ENCODE measurements around the gene MMADHC. TPM values are rescaled to one million over a fixed set of nuclear protein-coding genes. Genes with fewer than 3 reads are reported as not detected.

Gene MMADHC
- total and polyA plus RNA-seq, 9 donors: 67.0 to 81.0 (median 73.5) TPM

DNA sequence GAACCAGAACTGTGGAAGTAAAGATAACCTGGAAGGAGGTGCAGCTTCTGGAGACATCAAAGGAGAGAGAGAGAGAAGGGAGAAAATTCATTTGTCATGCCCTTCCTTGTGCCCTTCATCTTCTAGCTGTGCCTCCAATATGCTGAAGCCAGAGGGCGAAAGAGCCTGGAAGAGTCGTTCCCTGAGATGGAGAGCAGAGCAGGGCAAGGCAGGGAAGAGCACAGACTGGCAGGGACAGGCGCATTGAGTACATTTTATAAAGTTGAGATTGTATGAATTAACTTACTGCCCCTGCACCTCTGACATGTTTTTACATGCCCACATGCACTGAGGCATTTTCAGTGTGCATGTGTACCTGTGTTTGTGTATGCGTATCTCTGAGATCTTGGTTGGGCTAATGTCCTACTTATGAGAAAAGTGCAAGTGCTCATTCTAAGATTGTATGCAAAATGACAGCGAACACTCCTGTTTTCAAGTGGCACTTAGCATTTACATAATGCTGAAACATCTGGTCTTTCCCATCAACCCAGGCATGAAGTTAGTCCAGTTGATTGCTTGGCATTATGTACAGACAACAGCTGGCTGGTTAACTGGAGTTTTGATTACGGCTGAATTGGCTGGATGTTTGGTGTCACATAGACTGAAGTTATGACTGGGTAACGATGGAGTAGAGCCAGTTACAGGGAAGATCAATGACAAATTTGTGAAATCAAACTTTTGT, 23.7 kb upstream of the MMADHC start:
- no peak for TF ChIP-seq POLR2A (IDR thresholded peaks at IDR 0.05)
- TF ChIP-seq, protein P1, sequence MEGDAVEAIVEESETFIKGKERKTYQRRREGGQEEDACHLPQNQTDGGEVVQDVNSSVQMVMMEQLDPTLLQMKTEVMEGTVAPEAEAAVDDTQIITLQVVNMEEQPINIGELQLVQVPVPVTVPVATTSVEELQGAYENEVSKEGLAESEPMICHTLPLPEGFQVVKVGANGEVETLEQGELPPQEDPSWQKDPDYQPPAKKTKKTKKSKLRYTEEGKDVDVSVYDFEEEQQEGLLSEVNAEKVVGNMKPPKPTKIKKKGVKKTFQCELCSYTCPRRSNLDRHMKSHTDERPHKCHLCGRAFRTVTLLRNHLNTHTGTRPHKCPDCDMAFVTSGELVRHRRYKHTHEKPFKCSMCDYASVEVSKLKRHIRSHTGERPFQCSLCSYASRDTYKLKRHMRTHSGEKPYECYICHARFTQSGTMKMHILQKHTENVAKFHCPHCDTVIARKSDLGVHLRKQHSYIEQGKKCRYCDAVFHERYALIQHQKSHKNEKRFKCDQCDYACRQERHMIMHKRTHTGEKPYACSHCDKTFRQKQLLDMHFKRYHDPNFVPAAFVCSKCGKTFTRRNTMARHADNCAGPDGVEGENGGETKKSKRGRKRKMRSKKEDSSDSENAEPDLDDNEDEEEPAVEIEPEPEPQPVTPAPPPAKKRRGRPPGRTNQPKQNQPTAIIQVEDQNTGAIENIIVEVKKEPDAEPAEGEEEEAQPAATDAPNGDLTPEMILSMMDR (IDR thresholded peaks at IDR 0.05): no peak
- TF ChIP-seq EP300 (IDR thresholded peaks at IDR 0.05): no peak
- H3K27me3 ChIP-seq: no peaks in the 10 kb centered on the region
- no peaks in the 10 kb centered on the region for H3K36me3 ChIP-seq
- H3K4me1 ChIP-seq (ENCODE audit: insufficient read depth): peaks cover 2% of the 10 kb centered on the region
- intact Hi-C loops (cut with DNase I): no loop called here
- 80 to 86% (median 80%) methylated on average over 7 of the region's 7 CpGs for WGBS, 3 donors
- DNase-seq: no peak
- no peak overlapping the region for H3K4me3 ChIP-seq
- no peak overlapping the region for H3K27ac ChIP-seq
- no peaks in the 10 kb centered on the region for H3K9me3 ChIP-seq

DNA sequence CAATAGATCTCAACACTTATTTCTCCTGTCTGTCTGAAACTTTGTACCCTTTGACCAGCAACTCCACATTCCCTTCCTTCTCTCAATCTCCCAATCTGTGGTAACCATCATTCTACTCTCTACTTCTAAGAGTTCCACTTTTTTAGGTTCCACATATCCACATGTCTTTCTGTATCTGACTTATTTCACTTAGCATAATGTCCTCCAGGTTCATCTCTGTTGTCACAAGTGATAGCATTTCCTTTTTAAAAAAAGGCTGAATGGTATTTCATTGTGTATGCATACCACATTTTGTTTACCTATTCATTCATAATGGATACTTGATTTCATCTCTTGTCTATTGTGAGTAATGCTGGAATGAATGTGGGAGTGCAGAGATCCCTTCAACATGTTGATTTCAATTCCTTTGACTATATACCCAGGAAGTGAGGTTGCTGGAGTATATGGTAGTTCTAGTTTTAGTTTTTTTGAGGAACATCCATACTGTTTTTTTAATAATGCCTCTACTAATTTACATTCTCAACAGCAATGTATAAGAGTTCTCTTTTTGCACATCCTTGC, 18.8 kb upstream of the MMADHC start:
- Histone ChIP-seq H3K9me3 (no peaks in the 10 kb centered on the region), H3K27me3 (peaks cover 3% of the 10 kb centered on the region), H3K36me3 (no peaks in the 10 kb centered on the region), H3K4me3 (no peak overlapping the region), H3K4me1 (ENCODE audit: insufficient read depth) (no peaks in the 10 kb centered on the region), H3K27ac (no peak overlapping the region)
- intact Hi-C loops (cut with DNase I): no loop called here
- no peak for DNase-seq
- TF ChIP-seq, protein P1 (IDR thresholded peaks at IDR 0.05): no peak
- TF ChIP-seq POLR2A (IDR thresholded peaks at IDR 0.05): no peak
- no peak for TF ChIP-seq EP300 (IDR thresholded peaks at IDR 0.05)

DNA sequence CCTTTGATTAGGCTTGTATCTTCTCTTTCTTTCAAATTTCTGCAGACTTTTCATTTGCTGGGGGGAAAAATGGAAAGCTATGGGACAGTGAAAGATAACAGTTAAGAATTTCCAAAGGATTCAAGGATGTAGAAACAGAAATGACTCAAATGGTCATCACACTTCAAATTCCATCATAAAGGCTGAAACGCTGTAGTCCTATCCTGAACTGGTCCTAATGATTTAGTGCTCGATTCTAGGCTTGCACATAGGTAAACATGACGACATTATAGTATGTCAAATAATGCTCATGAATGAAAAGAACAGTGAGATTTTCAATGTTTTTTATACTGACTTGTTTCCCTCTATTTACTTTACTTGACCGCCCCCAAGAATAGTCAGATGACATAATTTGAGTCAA, 15.7 kb upstream of the MMADHC start:
- no peak overlapping the region for H3K27ac ChIP-seq
- H3K4me1 ChIP-seq (ENCODE audit: insufficient read depth): no peaks in the 10 kb centered on the region
- no peak overlapping the region for H3K4me3 ChIP-seq
- no peak for DNase-seq
- TF ChIP-seq POLR2A (IDR thresholded peaks at IDR 0.05) (no peak), EP300 (IDR thresholded peaks at IDR 0.05) (no peak)
- TF ChIP-seq, protein P1 (IDR thresholded peaks at IDR 0.05): no peak
- H3K36me3 ChIP-seq: no peaks in the 10 kb centered on the region
- H3K9me3 ChIP-seq: no peaks in the 10 kb centered on the region
- 92 to 96% (median 95%) methylated on average over 4 of the region's 4 CpGs for WGBS, 3 donors
- peaks cover 3% of the 10 kb centered on the region for H3K27me3 ChIP-seq
- intact Hi-C loops (cut with DNase I): loop anchor here in 1 of 4 donors (5.0 kb wide), 1 partner anchor 884 kb away; the partner anchor contains the start of gene RND3

DNA sequence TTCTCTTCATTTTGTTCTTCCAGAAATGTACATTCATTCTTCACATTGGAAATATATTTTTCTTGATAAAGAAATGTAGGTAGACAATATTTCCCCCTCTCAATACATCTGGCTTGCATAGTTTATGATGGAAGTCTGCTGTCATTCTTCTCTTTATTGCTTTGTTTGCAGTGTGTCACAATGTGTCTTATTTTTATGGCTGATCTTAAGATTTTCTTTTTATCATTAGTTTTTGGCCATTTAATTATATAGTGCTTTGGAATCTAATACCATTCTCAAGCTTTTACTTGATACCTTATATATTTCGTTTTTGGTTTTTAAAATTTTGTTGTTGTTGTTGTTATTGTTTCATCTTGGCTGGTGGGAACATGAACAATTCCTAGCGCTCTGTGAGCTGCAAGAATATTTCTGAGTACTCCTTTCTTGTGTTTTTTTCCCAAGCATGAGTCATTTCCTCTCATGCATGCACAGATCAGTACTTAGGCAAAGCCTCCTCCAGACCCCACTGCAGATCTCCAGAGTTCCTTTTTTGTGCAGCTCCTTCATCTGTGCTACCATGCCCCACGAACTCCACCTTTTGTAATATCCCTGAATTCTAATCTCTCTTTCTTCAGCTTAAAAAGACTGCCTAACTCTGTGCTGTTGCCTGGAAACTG, 13.7 kb upstream of the MMADHC start:
- H3K9me3 ChIP-seq: no peaks in the 10 kb centered on the region
- peaks cover 3% of the 10 kb centered on the region for H3K27me3 ChIP-seq
- peaks cover 3% of the 10 kb centered on the region for H3K4me1 ChIP-seq (ENCODE audit: insufficient read depth)
- no peak overlapping the region for H3K4me3 ChIP-seq
- TF ChIP-seq EP300 (IDR thresholded peaks at IDR 0.05) (no peak), POLR2A (IDR thresholded peaks at IDR 0.05) (no peak)
- DNase-seq: no peak
- 50 to 55% (median 53%) methylated on average over 3 of the region's 3 CpGs for WGBS, 3 donors
- no peaks in the 10 kb centered on the region for H3K36me3 ChIP-seq
- H3K27ac ChIP-seq: no peak overlapping the region
- intact Hi-C loops (cut with DNase I): loop anchor here in 1 of 4 donors (5.0 kb wide), 1 partner anchor 886 kb away; the partner anchor contains the start of gene RND3
